22Rv1 (cell line): ENCODE results near the gene ZRSR2.

ENCODE experiments used
- ZFX ChIP-seq: fragments of 450-650 bp; IDR thresholded peaks from 2 replicates; pipeline ENCODE4 v1.6.1; 2017; ENCODE audit warnings: antibody characterized with exemption, borderline replicate concordance
- TF ChIP-seq, protein P1 (sequence below): fragments of 450-650 bp; IDR thresholded peaks from 2 replicates; pipeline ENCODE4 v1.5.1; 2017; ENCODE audit warnings: mild to moderate bottlenecking

DNA sequence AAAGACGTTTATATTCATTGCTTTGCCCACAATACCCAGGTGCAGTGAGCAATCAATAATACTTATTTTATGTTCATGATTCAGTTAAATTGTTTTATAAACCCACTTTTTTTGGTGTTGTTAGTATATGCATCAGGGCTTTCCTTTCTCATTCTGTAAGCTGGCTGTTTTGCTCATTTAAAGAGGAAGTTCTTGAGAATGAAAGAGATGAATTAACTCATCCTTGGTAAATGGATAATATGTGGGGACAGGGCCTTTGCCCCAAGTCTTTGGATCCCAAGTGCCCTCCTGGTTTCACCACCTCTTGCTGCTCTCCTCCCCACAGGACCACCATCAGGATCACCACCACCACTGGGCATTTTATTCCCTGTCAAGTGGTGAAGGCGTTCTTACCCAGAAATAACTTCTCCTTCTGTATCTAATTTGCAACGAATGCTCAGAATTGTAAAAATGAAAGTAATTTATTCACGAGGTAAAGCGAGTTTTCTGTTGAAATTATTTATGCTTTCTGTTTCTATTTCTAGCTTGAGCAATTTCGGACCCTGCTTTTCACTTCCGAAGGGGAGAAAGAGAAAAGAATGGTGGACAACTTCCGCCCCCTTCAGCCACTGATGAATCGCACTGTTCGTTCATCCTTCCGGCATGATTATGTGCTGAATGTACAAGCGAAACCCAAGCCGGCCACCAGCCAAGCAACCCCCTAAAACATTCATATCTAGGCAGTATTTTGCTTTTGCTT lies 8.2 kb upstream of the ZRSR2 start:
- TF ChIP-seq, protein P1, sequence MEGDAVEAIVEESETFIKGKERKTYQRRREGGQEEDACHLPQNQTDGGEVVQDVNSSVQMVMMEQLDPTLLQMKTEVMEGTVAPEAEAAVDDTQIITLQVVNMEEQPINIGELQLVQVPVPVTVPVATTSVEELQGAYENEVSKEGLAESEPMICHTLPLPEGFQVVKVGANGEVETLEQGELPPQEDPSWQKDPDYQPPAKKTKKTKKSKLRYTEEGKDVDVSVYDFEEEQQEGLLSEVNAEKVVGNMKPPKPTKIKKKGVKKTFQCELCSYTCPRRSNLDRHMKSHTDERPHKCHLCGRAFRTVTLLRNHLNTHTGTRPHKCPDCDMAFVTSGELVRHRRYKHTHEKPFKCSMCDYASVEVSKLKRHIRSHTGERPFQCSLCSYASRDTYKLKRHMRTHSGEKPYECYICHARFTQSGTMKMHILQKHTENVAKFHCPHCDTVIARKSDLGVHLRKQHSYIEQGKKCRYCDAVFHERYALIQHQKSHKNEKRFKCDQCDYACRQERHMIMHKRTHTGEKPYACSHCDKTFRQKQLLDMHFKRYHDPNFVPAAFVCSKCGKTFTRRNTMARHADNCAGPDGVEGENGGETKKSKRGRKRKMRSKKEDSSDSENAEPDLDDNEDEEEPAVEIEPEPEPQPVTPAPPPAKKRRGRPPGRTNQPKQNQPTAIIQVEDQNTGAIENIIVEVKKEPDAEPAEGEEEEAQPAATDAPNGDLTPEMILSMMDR = no peak
- no peak for TF ChIP-seq ZFX
